ENCODE data around the gene UGT1A1. TPM values are rescaled to one million over a fixed set of nuclear protein-coding genes. Genes with fewer than 3 reads are reported as not detected.

UGT1A1 gene
- total RNA-seq, 2 donors from 2014 or later: not detected

DNA sequence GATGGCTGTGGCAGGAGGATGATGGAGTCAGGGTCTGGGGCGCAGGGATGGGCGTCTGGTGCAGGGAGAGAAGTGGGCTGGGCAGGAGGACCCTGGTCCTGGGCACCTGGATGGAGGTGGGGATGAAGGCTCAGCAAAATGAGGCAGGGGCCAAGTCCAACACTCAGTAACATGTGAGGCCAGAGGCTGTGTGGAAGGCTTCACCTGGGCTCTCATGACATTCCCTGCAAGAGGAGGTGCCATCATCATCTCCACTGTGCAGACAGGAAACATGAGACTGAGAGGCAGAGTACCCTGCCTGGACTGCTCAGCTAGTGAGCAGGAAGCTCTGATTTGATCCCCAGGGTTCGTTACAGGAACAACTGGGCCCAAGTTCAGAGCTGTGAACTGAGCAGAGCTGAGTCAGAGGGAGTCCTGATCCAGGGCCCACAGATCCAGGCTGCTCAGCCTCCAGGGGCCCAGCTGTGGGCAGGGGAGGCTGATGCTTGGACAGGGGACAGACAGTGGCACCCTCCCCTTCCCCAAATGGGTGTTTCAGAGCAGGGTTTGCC, 57.4 kb downstream of the UGT1A1 start:
- H3K27me3 ChIP-seq: no peaks in the 10 kb centered on the region
- H3K9me3 ChIP-seq: peaks cover 0 to 10% of the 10 kb centered on the region in 2 donors
- no peak overlapping the region for H3K27ac ChIP-seq
- no peak for DNase-seq (ENCODE audit: low spot score)
- H3K36me3 ChIP-seq: no peaks in the 10 kb centered on the region
- no peak overlapping the region for H3K4me3 ChIP-seq
- no peaks in the 10 kb centered on the region for H3K4me1 ChIP-seq
- TF ChIP-seq, protein P1, sequence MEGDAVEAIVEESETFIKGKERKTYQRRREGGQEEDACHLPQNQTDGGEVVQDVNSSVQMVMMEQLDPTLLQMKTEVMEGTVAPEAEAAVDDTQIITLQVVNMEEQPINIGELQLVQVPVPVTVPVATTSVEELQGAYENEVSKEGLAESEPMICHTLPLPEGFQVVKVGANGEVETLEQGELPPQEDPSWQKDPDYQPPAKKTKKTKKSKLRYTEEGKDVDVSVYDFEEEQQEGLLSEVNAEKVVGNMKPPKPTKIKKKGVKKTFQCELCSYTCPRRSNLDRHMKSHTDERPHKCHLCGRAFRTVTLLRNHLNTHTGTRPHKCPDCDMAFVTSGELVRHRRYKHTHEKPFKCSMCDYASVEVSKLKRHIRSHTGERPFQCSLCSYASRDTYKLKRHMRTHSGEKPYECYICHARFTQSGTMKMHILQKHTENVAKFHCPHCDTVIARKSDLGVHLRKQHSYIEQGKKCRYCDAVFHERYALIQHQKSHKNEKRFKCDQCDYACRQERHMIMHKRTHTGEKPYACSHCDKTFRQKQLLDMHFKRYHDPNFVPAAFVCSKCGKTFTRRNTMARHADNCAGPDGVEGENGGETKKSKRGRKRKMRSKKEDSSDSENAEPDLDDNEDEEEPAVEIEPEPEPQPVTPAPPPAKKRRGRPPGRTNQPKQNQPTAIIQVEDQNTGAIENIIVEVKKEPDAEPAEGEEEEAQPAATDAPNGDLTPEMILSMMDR (IDR thresholded peaks at IDR 0.05): no peak

DNA sequence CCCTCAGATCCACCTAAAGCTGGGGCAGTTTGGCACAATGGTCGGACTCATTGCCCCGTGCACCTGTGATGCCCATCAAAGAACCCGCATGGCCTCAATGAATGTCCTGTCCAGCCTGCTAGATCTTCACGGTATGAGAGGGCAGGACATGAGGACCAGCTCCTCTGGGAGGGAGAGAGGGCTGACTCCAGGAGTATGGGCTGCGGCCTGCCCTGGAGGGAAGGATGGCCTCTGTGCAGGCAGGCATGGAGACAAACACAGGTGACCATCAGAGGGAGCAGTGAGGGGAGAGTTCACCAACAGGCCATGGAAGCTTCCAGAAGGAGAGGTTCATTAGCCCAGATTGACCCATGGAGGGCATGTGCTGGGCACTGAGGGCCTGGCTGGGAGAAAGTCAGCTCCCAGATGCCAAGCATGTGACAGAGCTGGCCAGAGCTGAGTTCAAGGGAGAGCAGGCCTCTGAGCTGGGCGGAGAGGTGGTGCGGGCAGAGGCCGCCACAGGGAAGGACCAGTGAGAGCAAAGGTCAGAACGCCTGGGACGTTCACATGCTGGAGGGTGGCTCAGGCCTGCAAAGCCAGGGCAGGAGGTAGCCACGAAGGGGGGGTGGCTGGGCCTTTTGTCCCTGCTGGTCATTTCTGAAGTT, 58.0 kb downstream of the UGT1A1 start:
- no peak overlapping the region for H3K4me3 ChIP-seq
- TF ChIP-seq, protein P1 (IDR thresholded peaks at IDR 0.05): no peak
- no peaks in the 10 kb centered on the region for H3K36me3 ChIP-seq
- no peak overlapping the region for H3K27ac ChIP-seq
- H3K9me3 ChIP-seq: peaks cover 0 to 10% of the 10 kb centered on the region in 2 donors
- H3K27me3 ChIP-seq: no peaks in the 10 kb centered on the region
- H3K4me1 ChIP-seq: no peaks in the 10 kb centered on the region
- no peak for DNase-seq (ENCODE audit: low spot score)

DNA sequence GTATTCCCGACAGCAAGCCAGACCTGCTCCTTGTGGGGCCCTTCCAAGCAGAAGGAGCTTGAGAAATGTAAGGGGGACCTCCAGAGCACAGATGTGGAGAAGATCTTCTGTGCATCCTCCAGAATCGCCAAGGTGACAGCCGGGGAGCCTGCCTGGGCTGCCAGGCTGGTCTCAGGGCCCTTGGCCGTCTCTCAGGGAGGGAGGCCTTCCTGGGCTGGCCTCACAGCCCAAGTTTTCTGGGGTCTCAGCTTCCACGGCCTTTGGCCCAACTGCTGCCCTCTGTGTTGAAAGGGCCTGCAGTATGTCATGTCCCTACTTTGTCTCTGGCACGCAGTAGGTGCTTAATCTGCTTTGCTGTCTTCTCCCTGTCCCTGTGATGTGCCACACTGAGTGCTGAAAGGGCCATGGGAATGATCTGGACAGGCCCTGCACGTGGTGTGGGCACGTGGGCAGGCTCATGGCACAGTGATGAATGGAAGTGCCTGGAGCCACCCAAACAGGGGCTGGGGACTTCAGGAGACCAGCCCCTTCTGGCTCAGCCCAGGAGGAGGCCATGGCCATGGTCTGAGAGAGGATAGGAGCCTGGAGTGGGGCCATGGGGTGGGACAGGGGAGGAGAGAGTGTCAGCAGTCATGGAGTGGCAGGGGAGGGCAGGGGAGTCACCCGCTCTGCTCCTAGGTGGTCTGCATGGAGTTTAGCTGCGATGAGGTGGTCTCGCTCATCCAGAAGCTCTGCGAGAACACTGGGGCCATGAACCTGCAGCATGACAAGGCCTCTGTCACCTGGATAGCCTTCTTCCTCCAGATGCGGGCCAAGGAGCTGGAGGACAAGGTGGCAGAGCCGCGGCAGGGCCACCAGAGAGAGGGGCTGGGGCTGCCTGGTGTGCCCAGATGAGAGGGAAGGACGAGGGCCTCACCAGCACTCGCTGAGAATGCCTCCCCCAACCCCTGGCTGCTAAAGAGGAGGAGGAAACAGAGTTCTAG, 58.9 kb downstream of the UGT1A1 start:
- Histone ChIP-seq H3K36me3 (no peaks in the 10 kb centered on the region), H3K4me1 (no peaks in the 10 kb centered on the region), H3K9me3 (peaks cover 0 to 10% of the 10 kb centered on the region in 2 donors), H3K4me3 (no peak overlapping the region), H3K27ac (no peak overlapping the region), H3K27me3 (no peaks in the 10 kb centered on the region)
- TF ChIP-seq, protein P1 (IDR thresholded peaks at IDR 0.05): no peak
- no peak for DNase-seq (ENCODE audit: low spot score)

DNA sequence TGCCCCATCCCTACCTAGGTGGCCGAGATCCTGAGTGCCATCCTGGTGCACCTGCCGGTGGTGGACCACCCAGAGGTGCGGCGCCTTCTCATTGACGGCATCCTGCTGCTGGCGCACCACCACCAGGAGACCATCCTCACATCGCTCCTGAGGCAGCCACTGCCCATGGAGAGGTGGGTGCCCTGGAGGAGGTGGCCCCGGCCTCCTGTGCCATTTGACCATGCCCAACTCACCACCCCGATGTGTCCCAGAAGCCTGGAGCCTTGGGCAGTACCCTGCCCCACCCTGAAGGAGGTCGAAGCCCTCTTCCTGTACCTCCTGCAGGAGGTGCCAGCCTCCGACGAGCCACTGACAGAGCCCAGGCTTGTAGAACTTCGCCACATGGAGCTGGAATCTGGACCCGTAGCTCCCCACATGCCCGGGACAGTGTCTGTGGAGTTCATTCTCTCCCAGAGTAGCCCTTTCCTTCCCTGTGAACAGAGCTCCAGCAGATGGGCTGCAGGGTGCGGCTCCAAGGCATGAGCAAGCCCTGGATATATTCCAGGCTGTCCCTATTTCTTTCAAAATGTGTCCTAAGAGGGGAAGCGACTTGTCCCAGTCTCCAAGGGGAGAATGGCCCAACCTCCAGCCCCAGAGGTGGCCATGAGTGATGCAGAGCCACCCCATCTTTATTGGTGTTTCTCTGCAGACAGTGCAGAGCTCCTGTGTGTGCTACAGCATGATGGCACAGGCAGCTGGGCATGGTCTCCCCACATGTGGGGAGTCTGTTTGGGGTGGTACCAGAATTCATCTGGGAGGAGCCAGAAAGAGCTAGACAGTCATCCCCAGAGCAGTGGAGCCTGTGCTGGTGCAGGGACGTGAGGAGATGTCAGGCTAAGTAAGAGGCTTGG, 60.1 kb downstream of the UGT1A1 start:
- no peak overlapping the region for H3K4me3 ChIP-seq
- no peaks in the 10 kb centered on the region for H3K27me3 ChIP-seq
- TF ChIP-seq, protein P1 (IDR thresholded peaks at IDR 0.05): no peak
- H3K36me3 ChIP-seq: no peaks in the 10 kb centered on the region
- H3K4me1 ChIP-seq: no peaks in the 10 kb centered on the region
- no peak for DNase-seq (ENCODE audit: low spot score)
- peaks cover 0 to 10% of the 10 kb centered on the region in 2 donors for H3K9me3 ChIP-seq
- H3K27ac ChIP-seq: no peak overlapping the region

DNA sequence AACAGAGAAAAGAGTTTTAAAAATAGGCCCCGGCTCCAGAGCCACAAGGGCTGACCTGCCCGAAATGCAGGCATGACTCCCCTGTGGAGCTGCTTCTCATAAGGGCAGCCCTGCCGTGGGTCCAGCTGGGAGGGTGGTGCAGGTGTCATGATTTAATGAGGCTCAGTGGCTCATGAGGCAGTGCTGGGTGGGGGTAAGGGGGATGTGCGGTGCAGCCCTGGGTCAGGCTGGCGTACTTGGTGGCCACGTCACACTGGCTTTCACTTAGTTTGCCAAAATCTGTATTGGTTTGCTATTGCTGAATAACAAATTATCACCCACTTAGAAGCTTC, 60.7 kb downstream of the UGT1A1 start:
- H3K9me3 ChIP-seq: peaks cover 0 to 10% of the 10 kb centered on the region in 2 donors
- H3K4me1 ChIP-seq: no peaks in the 10 kb centered on the region
- TF ChIP-seq, protein P1 (IDR thresholded peaks at IDR 0.05): no peak
- H3K27ac ChIP-seq: no peak overlapping the region
- H3K4me3 ChIP-seq: no peak overlapping the region
- DNase-seq (ENCODE audit: low spot score): no peak
- no peaks in the 10 kb centered on the region for H3K27me3 ChIP-seq
- H3K36me3 ChIP-seq: no peaks in the 10 kb centered on the region

Data from right atrium auricular region (tissue), 2 donors.